Stimulated activated naive CD8-positive, alpha-beta T cell treated with anti-CD3 and anti-CD28 coated beads, Interleukin-15, amount 100 ng/mL, for 72 hours (primary cell): ENCODE measurements around the gene GPR157.
"Not testable (repeated sequence)": the region's sequence is repeated elsewhere in the genome, so short reads cannot be mapped to it uniquely, and the experiment has no call there.

Source experiments
- ATAC-seq: fragments of 150-1000 bp; cut with Tn5 transposase; 2 replicates; pipeline ENCODE4 v1.10.0; 2021; ENCODE audit warnings: mild to moderate bottlenecking, moderate library complexity
- DNase-seq, 2 donors: peaks; one replicate each; pipeline ENCODE4 v3.0.0; 2021 to 2022
- H3K27ac Mint-ChIP-seq, 2 donors: one replicate each; pipeline ENCODE4 v1.8.0; 2022; ENCODE audit warnings: mild to moderate bottlenecking in 2 of 2, mixed read lengths in 2 of 2, moderate library complexity in 2 of 2
- H3K27me3 Mint-ChIP-seq: one replicate; pipeline ENCODE4 v1.8.0; 2022; ENCODE audit warnings: mixed read lengths
- H3K4me1 Mint-ChIP-seq: one replicate; pipeline ENCODE4 v1.8.0; 2022; ENCODE audit warnings: mild to moderate bottlenecking, mixed read lengths
- H3K4me3 Mint-ChIP-seq, 2 donors: one replicate each; pipeline ENCODE4 v1.8.0; 2022; ENCODE audit warnings: mild to moderate bottlenecking in 2 of 2, mixed read lengths in 2 of 2, moderate library complexity in 1 of 2
- H3K9me3 Mint-ChIP-seq, 2 donors: one replicate each; pipeline ENCODE4 v1.8.0; 2022; ENCODE audit warnings: mixed read lengths in 2 of 2

Gene GPR157, protein sequence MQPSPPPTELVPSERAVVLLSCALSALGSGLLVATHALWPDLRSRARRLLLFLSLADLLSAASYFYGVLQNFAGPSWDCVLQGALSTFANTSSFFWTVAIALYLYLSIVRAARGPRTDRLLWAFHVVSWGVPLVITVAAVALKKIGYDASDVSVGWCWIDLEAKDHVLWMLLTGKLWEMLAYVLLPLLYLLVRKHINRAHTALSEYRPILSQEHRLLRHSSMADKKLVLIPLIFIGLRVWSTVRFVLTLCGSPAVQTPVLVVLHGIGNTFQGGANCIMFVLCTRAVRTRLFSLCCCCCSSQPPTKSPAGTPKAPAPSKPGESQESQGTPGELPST

DNA sequence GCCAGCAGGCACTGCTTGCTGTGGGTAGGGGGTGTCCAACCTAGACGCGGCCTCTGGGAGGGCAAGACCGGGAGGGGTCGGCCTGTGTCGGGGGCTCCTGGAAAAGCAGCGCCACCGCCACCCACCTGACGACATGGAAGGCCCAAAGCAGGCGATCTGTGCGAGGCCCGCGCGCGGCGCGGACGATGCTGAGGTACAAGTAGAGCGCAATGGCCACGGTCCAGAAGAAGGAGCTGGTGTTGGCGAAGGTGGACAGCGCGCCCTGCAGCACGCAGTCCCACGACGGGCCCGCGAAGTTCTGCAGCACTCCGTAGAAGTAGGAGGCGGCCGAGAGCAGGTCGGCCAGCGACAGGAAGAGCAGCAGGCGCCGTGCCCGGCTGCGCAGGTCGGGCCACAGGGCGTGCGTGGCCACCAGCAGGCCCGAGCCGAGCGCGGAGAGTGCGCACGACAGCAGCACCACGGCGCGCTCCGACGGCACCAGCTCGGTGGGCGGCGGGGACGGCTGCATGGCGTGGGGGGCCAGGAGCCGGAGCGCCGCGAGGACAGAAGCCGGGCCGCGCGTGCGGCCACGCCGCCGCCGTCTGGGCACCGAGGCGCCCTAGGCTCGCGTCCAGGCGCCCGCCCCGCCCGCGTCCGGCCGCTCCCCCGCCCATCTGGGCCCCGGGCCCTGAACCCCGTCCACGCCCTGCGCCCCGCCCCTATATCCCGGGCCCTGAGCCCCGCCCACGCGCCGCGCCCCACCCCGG, at the start of gene GPR157:
Gene GPR157 (minus strand): TSS at position 583 of the 746 bp plus-strand sequence. CDS start 75 bp downstream, at position 508.
- Mint-ChIP-seq H3K27ac (peak within 1 kb of the TSS; percentile 48 to 82), H3K9me3 (no peaks in the 10 kb centered on the region), H3K4me3 (peak within 1 kb of the TSS; percentile 95 to 97), H3K27me3 (peaks cover 6% of the 10 kb centered on the region), H3K4me1 (peaks cover 57% of the 10 kb centered on the region)
- ATAC-seq (peak; percentile 86), DNase-seq (peak; percentile 71 to 73)

- Mint-ChIP-seq H3K4me1 (no peaks in the 10 kb centered on the region), H3K27ac (no peak overlapping the region), H3K4me3 (no peak overlapping the region)
Observed at GRCh38 chr1:9174762-9175161, 45.9 kb upstream of the GPR157 start.

GRCh38 chr1:9174243-9174642, 45.3 kb upstream of the GPR157 start:
- no peak for DNase-seq
- H3K4me3 Mint-ChIP-seq = no peak overlapping the region
- ATAC-seq = no peak
- H3K27me3 Mint-ChIP-seq = peaks cover 11% of the 10 kb centered on the region
- no peak overlapping the region for H3K27ac Mint-ChIP-seq
- H3K4me1 Mint-ChIP-seq = no peaks in the 10 kb centered on the region
- H3K9me3 Mint-ChIP-seq = no peaks in the 10 kb centered on the region

More at GRCh38 chr1:9174762-9175161, 45.9 kb upstream of the GPR157 start:
- H3K9me3 Mint-ChIP-seq = no peaks in the 10 kb centered on the region
- ATAC-seq (no peak), DNase-seq (no peak)
- H3K27me3 Mint-ChIP-seq = peaks cover 11% of the 10 kb centered on the region

- Mint-ChIP-seq H3K27ac (no peak overlapping the region), H3K4me1 (peaks cover 3% of the 10 kb centered on the region), H3K9me3 (no peaks in the 10 kb centered on the region), H3K27me3 (no peaks in the 10 kb centered on the region), H3K4me3 (no peak overlapping the region)
- DNase-seq (no peak), ATAC-seq (no peak)
Observed at GRCh38 chr1:9169601-9170137, 40.8 kb upstream of the GPR157 start.

- ATAC-seq = no peak
- Mint-ChIP-seq H3K27ac (peak overlapping the region in 1 of 2 donors; percentile 0), H3K4me1 (peaks cover 14% of the 10 kb centered on the region)
Observed at GRCh38 chr1:9167638-9168037, 38.7 kb upstream of the GPR157 start.

DNA sequence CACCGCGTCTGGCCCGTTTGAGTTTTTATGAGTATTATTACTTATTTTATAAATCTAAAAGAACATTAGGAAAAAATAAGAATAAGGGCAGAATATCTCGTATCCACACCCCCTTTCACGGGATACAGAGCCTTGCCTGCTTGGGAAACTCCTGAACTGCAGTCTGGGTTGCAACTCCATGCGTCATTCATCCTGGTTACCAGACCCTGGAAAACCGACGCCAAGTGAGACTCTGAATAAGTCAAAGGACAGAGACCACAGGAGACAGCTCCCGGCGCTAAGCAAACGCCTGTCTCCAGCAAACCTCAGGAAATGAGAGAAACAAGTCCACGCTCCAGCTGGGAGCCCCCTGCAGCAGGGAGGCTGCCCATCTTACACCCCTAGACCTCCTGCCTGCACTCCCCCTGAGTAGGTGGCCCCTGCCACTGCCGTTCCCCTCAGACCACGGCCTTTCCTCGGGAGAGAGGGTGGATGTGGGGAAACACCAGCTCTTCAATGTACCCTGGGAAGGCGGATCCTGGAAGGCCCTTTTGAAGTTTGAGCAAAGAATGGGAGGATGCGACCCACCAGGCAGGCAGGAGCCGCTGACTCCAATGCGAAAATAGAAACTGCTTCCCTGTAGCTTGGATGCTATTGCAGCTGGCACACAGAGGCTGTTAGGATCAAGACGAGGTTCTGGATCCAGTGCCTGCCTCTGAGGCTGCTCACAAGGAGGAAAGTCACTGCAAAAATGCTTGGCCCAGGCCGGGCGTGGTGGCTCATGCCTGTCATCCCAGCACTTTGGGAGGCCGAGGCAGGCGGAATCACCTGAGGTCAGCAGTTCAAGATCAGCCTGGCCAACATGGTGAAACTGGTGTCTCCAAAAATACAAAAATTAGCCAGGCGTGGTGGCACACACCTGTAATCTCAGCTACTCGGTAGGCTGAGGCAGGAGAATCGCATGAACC, 37.7 kb upstream of the GPR157 start:
- H3K27me3 Mint-ChIP-seq = no peaks in the 10 kb centered on the region
- no peaks in the 10 kb centered on the region for H3K9me3 Mint-ChIP-seq
- H3K4me3 Mint-ChIP-seq = no peak overlapping the region
- no peak overlapping the region for H3K27ac Mint-ChIP-seq
- DNase-seq = no peak
- H3K4me1 Mint-ChIP-seq = peaks cover 14% of the 10 kb centered on the region
- ATAC-seq = no peak

More at GRCh38 chr1:9167638-9168037, 38.7 kb upstream of the GPR157 start:
- H3K9me3 Mint-ChIP-seq = no peaks in the 10 kb centered on the region
- no peak for DNase-seq
- H3K4me3 Mint-ChIP-seq = no peak overlapping the region
- no peaks in the 10 kb centered on the region for H3K27me3 Mint-ChIP-seq

DNA sequence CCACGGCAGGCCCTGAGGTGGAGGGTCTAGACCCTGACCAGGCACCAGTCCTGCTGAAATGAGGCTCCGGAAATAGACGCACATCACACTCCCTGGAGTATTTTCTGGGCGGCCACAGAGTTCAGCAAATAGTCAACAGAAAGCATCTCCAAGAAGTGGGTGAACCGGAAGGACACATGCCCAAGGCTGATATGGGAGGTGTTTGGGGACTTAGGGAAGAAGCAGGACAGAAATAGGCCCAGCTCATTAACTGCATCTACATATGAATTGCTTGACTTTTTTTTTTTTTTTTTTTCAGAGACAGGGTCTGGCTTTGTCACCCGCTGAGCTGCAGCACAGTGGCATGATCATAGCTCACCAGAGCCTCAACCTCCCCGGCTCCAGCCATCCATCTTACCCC, 36.5 kb upstream of the GPR157 start:
- no peak for DNase-seq
- no peaks in the 10 kb centered on the region for H3K9me3 Mint-ChIP-seq
- H3K4me3 Mint-ChIP-seq = no peak overlapping the region
- no peaks in the 10 kb centered on the region for H3K27me3 Mint-ChIP-seq
- H3K4me1 Mint-ChIP-seq = peaks cover 14% of the 10 kb centered on the region
- no peak overlapping the region for H3K27ac Mint-ChIP-seq
- no peak for ATAC-seq

- ATAC-seq (no peak), DNase-seq (no peak)
- H3K27me3 Mint-ChIP-seq = no peaks in the 10 kb centered on the region
- peaks cover 14% of the 10 kb centered on the region for H3K4me1 Mint-ChIP-seq
- no peaks in the 10 kb centered on the region for H3K9me3 Mint-ChIP-seq
- no peak overlapping the region for H3K4me3 Mint-ChIP-seq
- H3K27ac Mint-ChIP-seq = peak overlapping the region; percentile 55 to 72
Observed at GRCh38 chr1:9164919-9165318, 36.0 kb upstream of the GPR157 start.

- H3K27ac Mint-ChIP-seq = peak overlapping the region; percentile 55 to 72
- DNase-seq (no peak), ATAC-seq (no peak)
- no peaks in the 10 kb centered on the region for H3K9me3 Mint-ChIP-seq
- H3K27me3 Mint-ChIP-seq = no peaks in the 10 kb centered on the region
- H3K4me3 Mint-ChIP-seq = no peak overlapping the region
- H3K4me1 Mint-ChIP-seq = peaks cover 14% of the 10 kb centered on the region
Observed at GRCh38 chr1:9164532-9164900, 35.6 kb upstream of the GPR157 start.

DNA sequence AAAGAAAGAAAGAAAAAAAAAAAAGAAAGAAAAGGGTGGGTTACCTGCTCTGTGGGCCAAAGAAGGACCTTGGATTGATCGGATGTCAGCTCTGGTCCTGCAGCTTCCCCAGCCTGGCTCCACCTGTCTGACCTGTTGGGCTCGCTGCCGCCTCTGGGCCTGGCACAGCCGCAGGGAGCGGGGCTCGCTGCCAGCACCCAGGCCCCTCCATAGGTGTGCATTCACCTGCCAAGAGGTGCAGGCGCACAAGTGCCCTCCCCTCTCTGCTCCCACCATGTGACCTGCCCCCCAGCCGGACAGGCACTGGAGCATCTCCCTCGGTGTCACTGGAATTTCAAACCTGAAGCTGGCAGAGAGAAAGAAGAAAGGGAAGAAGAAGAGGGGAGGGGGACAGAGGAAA, 33.1 kb upstream of the GPR157 start:
- H3K27ac Mint-ChIP-seq = no peak overlapping the region
- no peak overlapping the region for H3K4me3 Mint-ChIP-seq
- H3K27me3 Mint-ChIP-seq = no peaks in the 10 kb centered on the region
- H3K4me1 Mint-ChIP-seq = peaks cover 14% of the 10 kb centered on the region
- DNase-seq (no peak), ATAC-seq (no peak)
- H3K9me3 Mint-ChIP-seq = no peaks in the 10 kb centered on the region

- DNase-seq (no peak), ATAC-seq (no peak)
- no peak overlapping the region for H3K4me3 Mint-ChIP-seq
- H3K4me1 Mint-ChIP-seq = peaks cover 14% of the 10 kb centered on the region
- no peaks in the 10 kb centered on the region for H3K27me3 Mint-ChIP-seq
- H3K9me3 Mint-ChIP-seq = no peaks in the 10 kb centered on the region
- H3K27ac Mint-ChIP-seq = no peak overlapping the region
Observed at GRCh38 chr1:9161342-9161741, 32.4 kb upstream of the GPR157 start.

DNA sequence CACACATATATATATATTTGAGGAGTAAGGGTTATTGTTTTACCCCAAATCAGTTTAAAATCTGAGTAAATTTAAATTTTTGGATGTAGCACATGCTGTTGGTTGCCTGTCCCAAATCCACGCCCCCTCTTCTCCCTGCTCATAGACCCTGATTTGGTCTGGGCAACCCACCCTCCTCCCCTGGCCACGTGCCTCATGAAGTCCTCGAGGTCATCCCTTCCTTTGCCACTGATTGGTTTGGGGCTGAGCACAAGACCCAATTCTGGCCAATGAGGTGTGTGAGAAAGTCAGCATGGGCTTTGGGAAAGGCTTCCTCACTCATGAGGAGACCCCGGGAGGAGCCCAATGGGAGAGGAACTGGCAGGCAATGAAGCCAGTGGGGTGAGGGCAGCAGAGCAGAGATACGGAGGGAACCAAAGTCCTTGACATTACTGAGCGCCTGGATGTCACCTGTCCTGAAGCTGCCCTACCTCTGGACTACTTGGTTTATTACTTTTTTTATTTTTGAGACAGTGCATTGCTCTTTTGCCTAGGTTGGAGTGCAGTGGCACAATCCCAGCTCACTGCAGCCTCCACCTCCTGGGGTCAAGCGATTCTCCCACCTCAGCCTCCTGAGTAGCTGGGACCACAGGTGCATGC, 31.3 kb upstream of the GPR157 start:
- Mint-ChIP-seq H3K27me3 (no peaks in the 10 kb centered on the region), H3K9me3 (no peaks in the 10 kb centered on the region), H3K4me1 (peaks cover 14% of the 10 kb centered on the region), H3K27ac (no peak overlapping the region), H3K4me3 (no peak overlapping the region)
- DNase-seq (no peak), ATAC-seq (no peak)

GRCh38 chr1:9155879-9156278, 27.0 kb upstream of the GPR157 start:
- DNase-seq (no peak), ATAC-seq (no peak)
- Mint-ChIP-seq H3K4me3 (no peak overlapping the region), H3K27me3 (no peaks in the 10 kb centered on the region), H3K27ac (no peak overlapping the region), H3K9me3 (no peaks in the 10 kb centered on the region), H3K4me1 (no peaks in the 10 kb centered on the region)

DNA sequence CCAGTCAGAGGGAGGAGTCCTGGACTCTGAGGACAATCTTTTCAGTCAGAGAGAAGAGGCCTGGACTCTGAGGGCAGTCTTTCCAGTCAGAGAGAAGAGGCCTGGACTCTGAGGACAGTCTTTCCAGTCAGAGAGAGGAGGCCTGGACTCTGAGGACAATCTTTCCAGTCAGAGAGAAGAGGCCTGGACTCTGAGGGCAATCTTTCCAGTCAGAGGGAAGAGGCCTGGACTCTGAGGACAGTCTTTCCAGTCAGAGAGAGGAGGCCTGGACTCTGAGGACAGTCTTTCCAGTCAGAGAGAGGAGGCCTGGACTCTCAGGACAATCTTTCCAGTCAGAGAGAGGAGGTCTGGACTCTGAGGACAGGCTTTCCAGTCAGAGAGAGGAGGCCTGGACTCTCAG, 26.5 kb upstream of the GPR157 start:
- not testable (repeated sequence) for DNase-seq, H3K4me1 Mint-ChIP-seq, ATAC-seq, H3K9me3 Mint-ChIP-seq, H3K4me3 Mint-ChIP-seq, H3K27ac Mint-ChIP-seq, H3K27me3 Mint-ChIP-seq

- Mint-ChIP-seq H3K4me1 (no peaks in the 10 kb centered on the region), H3K9me3 (no peaks in the 10 kb centered on the region), H3K27me3 (no peaks in the 10 kb centered on the region), H3K4me3 (no peak overlapping the region), H3K27ac (no peak overlapping the region)
- ATAC-seq (no peak), DNase-seq (no peak)
Observed at GRCh38 chr1:9153152-9153551, 24.2 kb upstream of the GPR157 start.
